CD4-positive, alpha-beta memory T cell (primary cell): ENCODE measurements around the gene ZNF423. TPM values are rescaled to one million over a fixed set of nuclear protein-coding genes. Genes with fewer than 3 reads are reported as not detected.

Experiments used
- CTCF ChIA-PET: fragments of 350-600 bp; sonication (Branson Sonifier 250); formaldehyde crosslinking; loops from one replicate; lab custom pipeline; 2021; ENCODE audit warnings: inconsistent platforms; ENCODE audit not compliant: partially characterized antibody; lab: Charles Lee
- POLR2A ChIA-PET: fragments of 350-600 bp; sonication (Branson Sonifier 250); formaldehyde crosslinking; loops from one replicate; lab custom pipeline; 2021; ENCODE audit not compliant: partially characterized antibody; lab: Charles Lee
- DNase-seq, 5 donors: peaks; one replicate each; pipeline versions ENCODE4 v3.0.0 to v3.0.0-alpha.2; 2020 to 2022; ENCODE audit warnings: mixed read lengths in 1 of 5
- H3K27ac ChIP-seq: one replicate; pipeline ENCODE4 v1.7.0; 2013; ENCODE audit warnings: low read depth, low read length
- H3K27me3 ChIP-seq: 2 replicates; pipeline ENCODE4 v1.7.0; 2013; ENCODE audit warnings: mild to moderate bottlenecking, low read length, moderate library complexity; ENCODE audit not compliant: insufficient read depth
- H3K36me3 ChIP-seq: 2 replicates; pipeline ENCODE4 v1.7.0; 2013; ENCODE audit warnings: mild to moderate bottlenecking, low read length, moderate library complexity; ENCODE audit not compliant: insufficient read depth
- H3K4me1 ChIP-seq: 2 replicates; pipeline ENCODE4 v1.7.0; 2013; ENCODE audit warnings: mild to moderate bottlenecking, low read length, moderate library complexity; ENCODE audit not compliant: insufficient read depth
- H3K4me3 ChIP-seq, 2 donors: one replicate each; pipeline ENCODE4 v1.7.0; 2013; ENCODE audit warnings: low read length in 2 of 2, mild to moderate bottlenecking in 1 of 2
- H3K9me3 ChIP-seq, 2 donors: one replicate each; pipeline ENCODE4 v1.7.0; 2013; ENCODE audit warnings: low read length in 2 of 2, control low read depth in 1 of 2; ENCODE audit not compliant: control insufficient read depth in 1 of 2
- H3K27ac Mint-ChIP-seq, 7 donors: one replicate each; pipeline ENCODE4 v1.8.0; 2020 to 2021; ENCODE audit warnings: mixed read lengths in 7 of 7, mild to moderate bottlenecking in 6 of 7, inconsistent platforms in 3 of 7, moderate library complexity in 3 of 7
- H3K27me3 Mint-ChIP-seq, 2 donors: one replicate each; pipeline ENCODE4 v1.8.0; 2020 to 2021; ENCODE audit warnings: mixed read lengths in 2 of 2
- H3K36me3 Mint-ChIP-seq, 2 donors: one replicate each; pipeline ENCODE4 v1.8.0; 2020 to 2021; ENCODE audit warnings: mixed read lengths in 2 of 2, inconsistent platforms in 1 of 2, mild to moderate bottlenecking in 1 of 2
- H3K4me1 Mint-ChIP-seq, 4 donors: one replicate each; pipeline ENCODE4 v1.8.0; 2020 to 2021; ENCODE audit warnings: mixed read lengths in 4 of 4, mild to moderate bottlenecking in 1 of 4
- H3K4me3 Mint-ChIP-seq, 8 donors: one replicate each; pipeline ENCODE4 v1.8.0; 2020 to 2021; ENCODE audit warnings: mixed read lengths in 8 of 8, mild to moderate bottlenecking in 7 of 8, moderate library complexity in 6 of 8, inconsistent platforms in 3 of 8
- H3K9me3 Mint-ChIP-seq, 8 donors: one replicate each; pipeline ENCODE4 v1.8.0; 2020 to 2021; ENCODE audit warnings: mixed read lengths in 8 of 8, mild to moderate bottlenecking in 5 of 8, inconsistent platforms in 3 of 8, moderate library complexity in 1 of 8
- intact Hi-C: fragments of 100-400 bp; cut with micrococcal nuclease; formaldehyde crosslinking; loops from one replicate; pipeline ENCODE4 v1.15.1; 2023
- polyA plus RNA-seq, 2 donors: library from polyadenylated mRNA; unstranded; fragments of 300-500 nt; fragmentation: Illumina TruSeq; gene quantifications; one replicate each; pipeline ENCODE4 v1.2.3, GENCODE V29; 2021
- total RNA-seq, 2 experiments: library from RNA; stranded (reverse); gene quantifications; one replicate each; pipeline ENCODE4 v1.2.3, GENCODE V29; 2021

Gene ZNF423
- total and polyA plus RNA-seq, 4 experiments from 2014 or later, result not detected

- no peak for DNase-seq
- Histone ChIP-seq H3K27ac (no peak overlapping the region), H3K36me3 (no peaks in the 10 kb centered on the region), H3K9me3 (no peaks in the 10 kb centered on the region), H3K4me3 (no peak overlapping the region), H3K4me1 (no peaks in the 10 kb centered on the region), H3K27me3 (no peaks in the 10 kb centered on the region)
- POLR2A ChIA-PET, result no interaction called here
- peaks cover 0 to 5% (median 0%) of the 10 kb centered on the region in 8 donors for H3K9me3 Mint-ChIP-seq
- no peak overlapping the region for H3K4me3 Mint-ChIP-seq
- H3K27me3 Mint-ChIP-seq, result peaks cover 5 to 8% of the 10 kb centered on the region in 2 donors
- intact Hi-C loops, result no loop called here
- no peaks in the 10 kb centered on the region for H3K4me1 Mint-ChIP-seq
- CTCF ChIA-PET, result no interaction called here
- H3K36me3 Mint-ChIP-seq, result no peaks in the 10 kb centered on the region
- peak overlapping the region in 2 of 7 donors; percentile 7 to 30 for H3K27ac Mint-ChIP-seq
Measured at GRCh38 chr16:49483251-49483650, 372.7 kb downstream of the ZNF423 start.

DNA sequence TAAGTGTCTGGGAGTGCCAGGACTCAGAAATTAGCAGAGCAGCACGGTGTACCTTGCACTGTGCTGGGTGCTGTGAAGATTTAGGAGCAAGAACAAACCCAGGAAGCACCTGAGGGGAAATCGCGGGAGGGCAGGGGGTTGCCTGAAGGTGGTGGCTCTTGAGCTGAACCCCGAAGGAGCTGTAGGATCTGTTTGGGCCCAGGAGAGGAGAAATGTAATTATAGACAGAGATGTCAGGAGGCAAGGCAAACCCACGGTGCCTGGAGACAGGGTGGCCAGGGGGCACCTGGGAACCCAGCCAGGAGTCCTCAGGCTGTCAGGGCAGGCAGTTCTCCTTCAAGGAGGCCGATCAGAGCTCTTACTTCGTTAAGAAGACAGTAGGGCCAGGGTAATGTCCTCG, 373.2 kb downstream of the ZNF423 start:
- Mint-ChIP-seq H3K27ac (no peak overlapping the region), H3K4me3 (no peak overlapping the region), H3K4me1 (no peaks in the 10 kb centered on the region), H3K9me3 (peaks cover 0 to 5% (median 0%) of the 10 kb centered on the region in 8 donors), H3K36me3 (no peaks in the 10 kb centered on the region), H3K27me3 (peaks cover 5 to 8% of the 10 kb centered on the region in 2 donors)
- POLR2A ChIA-PET, result no interaction called here
- no peaks in the 10 kb centered on the region for H3K27me3 ChIP-seq
- H3K4me3 ChIP-seq, result no peak overlapping the region
- no peak overlapping the region for H3K27ac ChIP-seq
- no peak for DNase-seq
- no peaks in the 10 kb centered on the region for H3K36me3 ChIP-seq
- intact Hi-C loops, result no loop called here
- no peaks in the 10 kb centered on the region for H3K4me1 ChIP-seq
- no peaks in the 10 kb centered on the region for H3K9me3 ChIP-seq
- CTCF ChIA-PET, result no interaction called here

DNA sequence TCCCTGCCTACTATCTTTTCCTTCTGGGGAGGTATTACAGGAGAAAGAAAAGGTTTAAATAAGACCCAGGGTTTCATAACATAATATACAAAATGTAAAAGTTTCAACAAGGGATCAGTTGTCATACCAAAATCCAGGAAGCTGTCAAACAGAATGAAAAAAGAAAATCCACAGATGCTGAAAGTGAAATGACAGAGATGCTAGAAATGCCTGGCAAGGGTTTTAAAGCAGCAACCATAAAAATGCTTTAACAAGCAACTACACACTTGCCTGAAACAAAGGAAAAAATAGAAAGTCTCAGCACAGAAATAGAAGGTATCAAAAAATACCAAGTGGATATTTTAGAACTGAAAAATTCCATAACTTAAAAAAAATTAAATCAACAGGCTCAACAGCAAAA, 377.3 kb downstream of the ZNF423 start:
- H3K27me3 Mint-ChIP-seq, result peaks cover 5 to 8% of the 10 kb centered on the region in 2 donors
- Histone ChIP-seq H3K36me3 (no peaks in the 10 kb centered on the region), H3K27me3 (no peaks in the 10 kb centered on the region), H3K4me3 (no peak overlapping the region), H3K9me3 (no peaks in the 10 kb centered on the region), H3K27ac (no peak overlapping the region), H3K4me1 (no peaks in the 10 kb centered on the region)
- no peaks in the 10 kb centered on the region for H3K4me1 Mint-ChIP-seq
- ChIA-PET POLR2A (no interaction called here), CTCF (no interaction called here)
- H3K4me3 Mint-ChIP-seq, result no peak overlapping the region
- intact Hi-C loops, result no loop called here
- DNase-seq, result no peak
- H3K9me3 Mint-ChIP-seq, result peaks cover 0 to 5% (median 0%) of the 10 kb centered on the region in 8 donors
- no peak overlapping the region for H3K27ac Mint-ChIP-seq
- no peaks in the 10 kb centered on the region for H3K36me3 Mint-ChIP-seq

- H3K4me3 Mint-ChIP-seq, result no peak overlapping the region
- CTCF ChIA-PET, result no interaction called here
- POLR2A ChIA-PET, result no interaction called here
Measured at GRCh38 chr16:49478107-49478506, 377.8 kb downstream of the ZNF423 start.

DNA sequence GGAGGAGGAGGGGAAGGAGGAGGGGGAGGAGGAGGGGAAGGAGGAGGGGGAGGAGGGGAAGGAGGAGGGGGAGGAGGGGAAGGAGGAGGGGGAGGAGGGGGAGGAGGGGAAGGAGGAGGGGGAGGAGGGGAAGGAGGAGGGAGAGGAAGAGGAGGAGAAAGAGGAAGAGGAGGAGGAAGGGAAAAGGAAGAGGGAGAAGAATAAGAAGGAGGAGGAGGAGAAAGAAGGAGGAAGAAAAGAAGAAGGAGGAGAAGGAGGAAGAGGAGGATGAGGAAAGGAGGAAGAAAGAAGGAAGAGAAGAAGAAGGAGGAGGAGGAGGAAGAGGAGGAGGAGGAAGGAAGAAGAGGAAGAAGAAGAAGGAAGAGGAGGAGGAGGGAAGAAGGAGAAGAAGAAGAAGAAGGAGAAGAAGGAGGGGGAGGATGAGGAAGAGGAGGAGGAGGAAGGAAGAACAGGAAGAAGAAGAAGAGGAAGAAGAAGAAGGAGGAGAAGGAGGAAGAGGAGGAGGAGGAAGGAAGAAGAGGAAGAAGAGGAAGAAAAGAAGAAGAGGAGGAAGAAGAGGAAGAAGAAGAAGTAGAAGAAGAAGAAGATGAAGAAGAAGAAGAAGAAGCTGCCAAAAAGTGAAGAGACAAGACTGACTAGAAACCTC, 378.5 kb downstream of the ZNF423 start:
- Mint-ChIP-seq H3K36me3 (no peaks in the 10 kb centered on the region), H3K4me3 (no peak overlapping the region), H3K27ac (no peak overlapping the region), H3K4me1 (no peaks in the 10 kb centered on the region), H3K9me3 (peaks cover 0 to 2% (median 0%) of the 10 kb centered on the region in 8 donors), H3K27me3 (peaks cover 3% of the 10 kb centered on the region in 2 donors)
- CTCF ChIA-PET, result no interaction called here
- no peak overlapping the region for H3K4me3 ChIP-seq
- intact Hi-C loops, result no loop called here
- no peak for DNase-seq
- H3K36me3 ChIP-seq, result no peaks in the 10 kb centered on the region
- POLR2A ChIA-PET, result no interaction called here
- no peaks in the 10 kb centered on the region for H3K4me1 ChIP-seq
- H3K27ac ChIP-seq, result no peak overlapping the region
- no peaks in the 10 kb centered on the region for H3K9me3 ChIP-seq
- no peaks in the 10 kb centered on the region for H3K27me3 ChIP-seq

More at GRCh38 chr16:49478107-49478506, 377.8 kb downstream of the ZNF423 start:
- no peaks in the 10 kb centered on the region for H3K4me1 Mint-ChIP-seq
- Histone ChIP-seq H3K27me3 (no peaks in the 10 kb centered on the region), H3K9me3 (no peaks in the 10 kb centered on the region), H3K4me3 (no peak overlapping the region), H3K36me3 (no peaks in the 10 kb centered on the region), H3K4me1 (no peaks in the 10 kb centered on the region), H3K27ac (no peak overlapping the region)
- H3K9me3 Mint-ChIP-seq, result peaks cover 0 to 3% (median 0%) of the 10 kb centered on the region in 8 donors
- DNase-seq, result no peak
- no peaks in the 10 kb centered on the region for H3K36me3 Mint-ChIP-seq
- intact Hi-C loops, result no loop called here
- peaks cover 5 to 7% of the 10 kb centered on the region in 2 donors for H3K27me3 Mint-ChIP-seq
- no peak overlapping the region for H3K27ac Mint-ChIP-seq

DNA sequence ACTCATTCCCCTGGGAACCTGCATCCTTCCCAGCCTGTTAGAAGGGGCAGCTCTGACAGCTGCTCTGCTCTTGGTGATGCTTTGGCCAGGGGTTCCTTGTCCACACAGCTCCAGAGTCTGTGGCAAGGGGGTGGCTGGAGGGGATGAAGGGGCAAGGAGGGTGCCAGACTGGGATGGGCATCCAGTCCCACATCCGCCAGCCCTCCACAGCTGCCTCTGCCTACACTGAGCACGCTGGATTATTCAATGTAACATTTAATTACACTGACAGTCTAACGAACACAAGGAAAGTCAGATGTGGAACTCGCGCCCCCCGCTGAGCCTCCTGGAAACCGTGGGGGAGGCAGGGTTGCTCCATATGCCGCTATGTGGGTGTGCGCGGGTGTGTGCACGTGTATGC, 381.2 kb downstream of the ZNF423 start:
- H3K27me3 ChIP-seq, result no peaks in the 10 kb centered on the region
- intact Hi-C loops, result no loop called here
- H3K4me3 ChIP-seq, result no peak overlapping the region
- H3K9me3 ChIP-seq, result no peaks in the 10 kb centered on the region
- no peak for DNase-seq
- no peaks in the 10 kb centered on the region for H3K9me3 Mint-ChIP-seq
- no peaks in the 10 kb centered on the region for H3K36me3 ChIP-seq
- H3K27me3 Mint-ChIP-seq, result no peaks in the 10 kb centered on the region
- no peaks in the 10 kb centered on the region for H3K4me1 ChIP-seq
- H3K36me3 Mint-ChIP-seq, result no peaks in the 10 kb centered on the region
- CTCF ChIA-PET, result no interaction called here
- H3K4me1 Mint-ChIP-seq, result no peaks in the 10 kb centered on the region
- H3K27ac ChIP-seq, result no peak overlapping the region
- H3K27ac Mint-ChIP-seq, result peak overlapping the region in 1 of 7 donors; percentile 47
- no peak overlapping the region for H3K4me3 Mint-ChIP-seq
- POLR2A ChIA-PET, result no interaction called here

DNA sequence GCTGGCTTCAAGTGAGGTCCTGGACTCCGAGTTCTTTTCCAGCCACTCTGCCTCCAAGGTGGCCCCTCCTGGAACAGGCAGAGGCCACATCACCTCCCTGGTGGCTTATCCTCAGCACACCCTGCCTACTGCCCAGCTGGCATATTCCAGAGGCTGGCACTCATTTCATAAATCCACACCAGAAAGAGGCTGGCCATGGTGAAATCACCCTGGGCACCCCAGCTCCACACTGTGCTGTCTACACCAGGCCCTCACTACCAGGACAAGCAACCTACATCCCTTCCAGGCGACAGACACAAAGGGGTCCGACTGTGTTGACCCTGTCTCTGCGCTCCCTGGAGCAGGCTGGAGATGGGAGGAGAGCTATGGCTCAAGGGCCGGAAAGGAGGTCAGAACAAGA, 382.1 kb downstream of the ZNF423 start:
- POLR2A ChIA-PET, result no interaction called here
- CTCF ChIA-PET, result no interaction called here
- H3K4me1 ChIP-seq, result no peaks in the 10 kb centered on the region
- Mint-ChIP-seq H3K36me3 (no peaks in the 10 kb centered on the region), H3K9me3 (no peaks in the 10 kb centered on the region), H3K4me3 (no peak overlapping the region), H3K27me3 (no peaks in the 10 kb centered on the region), H3K4me1 (no peaks in the 10 kb centered on the region), H3K27ac (no peak overlapping the region)
- H3K36me3 ChIP-seq, result no peaks in the 10 kb centered on the region
- no peak overlapping the region for H3K27ac ChIP-seq
- H3K27me3 ChIP-seq, result no peaks in the 10 kb centered on the region
- no peak overlapping the region for H3K4me3 ChIP-seq
- no peaks in the 10 kb centered on the region for H3K9me3 ChIP-seq
- intact Hi-C loops, result no loop called here
- DNase-seq, result no peak
